Frontal cortex (tissue), 4 donors: ENCODE measurements around the gene GIMAP1. TPM values are rescaled to one million over a fixed set of nuclear protein-coding genes. Genes with fewer than 3 reads are reported as not detected.

Experiments used
- DNase-seq, 2 donors: peaks; one replicate each; pipeline ENCODE4 v3.0.0; 2012; ENCODE audit warnings: low spot score in 2 of 2
- FAIRE-seq: peaks from 2 replicates; lab custom pipeline; 2012; peaks lifted over from hg19 to GRCh38; lab: Jason Lieb, UNC
- total RNA-seq: library from RNA; depleted of rRNA; stranded (reverse); fragments of >200 nt; gene quantifications from one replicate; pipeline ENCODE4 v1.2.3, GENCODE V29; 2014
- donor health status: control.
- donor health status: control.
- donor health status: control.

GIMAP1 gene
- total RNA-seq, 1 donor from 2014 or later, result 0.82 TPM

GRCh38 chr7:150742286-150742968 lies 26.0 kb downstream of the GIMAP1 start:
- DNase-seq, result no peak
- FAIRE-seq, result no peak

- no peak for FAIRE-seq
- no peak for DNase-seq
Measured at GRCh38 chr7:150744041-150744656, 27.7 kb downstream of the GIMAP1 start.

- no peak for FAIRE-seq
Measured at GRCh38 chr7:150745086-150745485, 28.7 kb downstream of the GIMAP1 start.

GRCh38 chr7:150745876-150746275 lies 29.5 kb downstream of the GIMAP1 start:
- no peak for FAIRE-seq
- no peak for DNase-seq

More at GRCh38 chr7:150745086-150745485, 28.7 kb downstream of the GIMAP1 start:
- no peak for DNase-seq

- DNase-seq, result no peak
- FAIRE-seq, result no peak
Measured at GRCh38 chr7:150746921-150747320, 30.5 kb downstream of the GIMAP1 start.

GRCh38 chr7:150748376-150748775 lies 32.0 kb downstream of the GIMAP1 start:
- DNase-seq (no peak), FAIRE-seq (no peak)

GRCh38 chr7:150751702-150752101 lies 35.3 kb downstream of the GIMAP1 start:
- DNase-seq (no peak), FAIRE-seq (no peak)

GRCh38 chr7:150753239-150753638 lies 36.8 kb downstream of the GIMAP1 start:
- FAIRE-seq, result no peak

GRCh38 chr7:150753826-150754603 lies 37.6 kb downstream of the GIMAP1 start:
- FAIRE-seq (no peak), DNase-seq (no peak)

More at GRCh38 chr7:150753239-150753638, 36.8 kb downstream of the GIMAP1 start:
- no peak for DNase-seq

- DNase-seq (no peak), FAIRE-seq (no peak)
Measured at GRCh38 chr7:150754951-150755350, 38.5 kb downstream of the GIMAP1 start.

- DNase-seq (no peak), FAIRE-seq (no peak)
Measured at GRCh38 chr7:150755473-150756099, 39.2 kb downstream of the GIMAP1 start.

GRCh38 chr7:150756166-150756565 lies 39.8 kb downstream of the GIMAP1 start:
- no peak for FAIRE-seq
- no peak for DNase-seq

- FAIRE-seq (peak; percentile 76), DNase-seq (no peak)
Measured at GRCh38 chr7:150756858-150757257, 40.4 kb downstream of the GIMAP1 start.

GRCh38 chr7:150759479-150759878 lies 43.1 kb downstream of the GIMAP1 start:
- DNase-seq (no peak), FAIRE-seq (no peak)

- FAIRE-seq (no peak), DNase-seq (no peak)
Measured at GRCh38 chr7:150766334-150766709, 49.9 kb downstream of the GIMAP1 start.

- FAIRE-seq, result no peak
- DNase-seq, result no peak
Measured at GRCh38 chr7:150769768-150770167, 53.4 kb downstream of the GIMAP1 start.
